ENCODE data around the gene SMAD6. TPM values are rescaled to one million over a fixed set of nuclear protein-coding genes. Genes with fewer than 3 reads are reported as not detected.
A peak's percentile ranks its signal among the peaks of the same experiment; 100 is the strongest.

SMAD6 gene
- total and polyA plus RNA-seq, 12 donors = 6.6 to 43.4 (median 19.7) TPM

DNA sequence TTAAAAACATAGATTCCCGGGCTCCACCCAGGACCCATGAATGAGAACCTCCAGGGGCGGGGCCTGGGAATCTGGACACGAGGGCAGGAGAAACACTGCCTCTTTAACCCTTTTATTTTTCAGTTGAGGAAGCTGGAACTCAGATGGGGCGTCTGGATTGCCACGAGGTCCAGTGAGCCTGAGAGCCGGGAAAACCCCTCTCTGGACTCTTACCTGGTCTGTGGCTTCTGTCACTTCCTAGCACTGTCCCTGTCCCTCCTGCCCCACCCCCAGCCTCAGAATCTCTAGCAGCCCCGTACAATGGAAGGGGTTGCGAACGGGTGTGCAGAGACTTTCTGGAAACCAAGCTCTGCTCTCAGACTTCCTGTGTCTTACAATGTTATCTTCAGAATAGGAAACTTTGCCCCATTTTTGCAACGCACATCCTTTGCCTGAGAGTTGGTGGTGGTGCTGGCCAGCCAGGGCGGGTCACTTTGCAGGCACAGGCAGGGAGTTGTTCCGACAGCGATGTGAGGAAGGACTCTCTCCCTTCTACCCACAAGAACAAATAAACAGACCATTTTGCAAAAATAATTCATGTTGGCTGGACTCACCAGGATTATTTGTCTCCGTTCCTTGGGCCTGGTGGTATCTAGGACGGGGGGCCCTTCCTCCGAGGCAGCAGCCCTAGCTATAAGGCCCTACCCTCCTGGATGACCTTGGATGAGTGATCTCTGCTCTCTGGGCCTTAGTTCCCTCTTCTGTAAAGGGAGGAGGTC is 59.1 kb downstream of the SMAD6 start:
- TF ChIP-seq, protein P1, sequence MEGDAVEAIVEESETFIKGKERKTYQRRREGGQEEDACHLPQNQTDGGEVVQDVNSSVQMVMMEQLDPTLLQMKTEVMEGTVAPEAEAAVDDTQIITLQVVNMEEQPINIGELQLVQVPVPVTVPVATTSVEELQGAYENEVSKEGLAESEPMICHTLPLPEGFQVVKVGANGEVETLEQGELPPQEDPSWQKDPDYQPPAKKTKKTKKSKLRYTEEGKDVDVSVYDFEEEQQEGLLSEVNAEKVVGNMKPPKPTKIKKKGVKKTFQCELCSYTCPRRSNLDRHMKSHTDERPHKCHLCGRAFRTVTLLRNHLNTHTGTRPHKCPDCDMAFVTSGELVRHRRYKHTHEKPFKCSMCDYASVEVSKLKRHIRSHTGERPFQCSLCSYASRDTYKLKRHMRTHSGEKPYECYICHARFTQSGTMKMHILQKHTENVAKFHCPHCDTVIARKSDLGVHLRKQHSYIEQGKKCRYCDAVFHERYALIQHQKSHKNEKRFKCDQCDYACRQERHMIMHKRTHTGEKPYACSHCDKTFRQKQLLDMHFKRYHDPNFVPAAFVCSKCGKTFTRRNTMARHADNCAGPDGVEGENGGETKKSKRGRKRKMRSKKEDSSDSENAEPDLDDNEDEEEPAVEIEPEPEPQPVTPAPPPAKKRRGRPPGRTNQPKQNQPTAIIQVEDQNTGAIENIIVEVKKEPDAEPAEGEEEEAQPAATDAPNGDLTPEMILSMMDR (IDR thresholded peaks at IDR 0.05) = no peak
- intact Hi-C loops (cut with DNase I) = loop anchor here in 2 of 10 donors (5.0 to 10.0 kb wide), 2 partner anchors 56 to 59 kb away; partner anchors contain the start of gene SMAD6 (in 2 of the 2)
- Histone ChIP-seq H3K36me3 (no peaks in the 10 kb centered on the region), H3K4me3 (no peak overlapping the region), H3K4me1 (peaks cover 44 to 99% (median 75%) of the 10 kb centered on the region in 9 donors), H3K27me3 (peaks cover 0 to 7% (median 0%) of the 10 kb centered on the region in 7 donors), H3K27ac (peak overlapping the region; percentile 41 to 96 (median 86)), H3K9me3 (no peaks in the 10 kb centered on the region)
- peak in 1 of 2 donors; percentile 49 for DNase-seq
- ATAC-seq = peak in 7 of 8 donors; percentile 13 to 52 (median 19)
- 47 to 53% methylated on average over 16 of the region's 16 CpGs for WGBS, 2 donors

DNA sequence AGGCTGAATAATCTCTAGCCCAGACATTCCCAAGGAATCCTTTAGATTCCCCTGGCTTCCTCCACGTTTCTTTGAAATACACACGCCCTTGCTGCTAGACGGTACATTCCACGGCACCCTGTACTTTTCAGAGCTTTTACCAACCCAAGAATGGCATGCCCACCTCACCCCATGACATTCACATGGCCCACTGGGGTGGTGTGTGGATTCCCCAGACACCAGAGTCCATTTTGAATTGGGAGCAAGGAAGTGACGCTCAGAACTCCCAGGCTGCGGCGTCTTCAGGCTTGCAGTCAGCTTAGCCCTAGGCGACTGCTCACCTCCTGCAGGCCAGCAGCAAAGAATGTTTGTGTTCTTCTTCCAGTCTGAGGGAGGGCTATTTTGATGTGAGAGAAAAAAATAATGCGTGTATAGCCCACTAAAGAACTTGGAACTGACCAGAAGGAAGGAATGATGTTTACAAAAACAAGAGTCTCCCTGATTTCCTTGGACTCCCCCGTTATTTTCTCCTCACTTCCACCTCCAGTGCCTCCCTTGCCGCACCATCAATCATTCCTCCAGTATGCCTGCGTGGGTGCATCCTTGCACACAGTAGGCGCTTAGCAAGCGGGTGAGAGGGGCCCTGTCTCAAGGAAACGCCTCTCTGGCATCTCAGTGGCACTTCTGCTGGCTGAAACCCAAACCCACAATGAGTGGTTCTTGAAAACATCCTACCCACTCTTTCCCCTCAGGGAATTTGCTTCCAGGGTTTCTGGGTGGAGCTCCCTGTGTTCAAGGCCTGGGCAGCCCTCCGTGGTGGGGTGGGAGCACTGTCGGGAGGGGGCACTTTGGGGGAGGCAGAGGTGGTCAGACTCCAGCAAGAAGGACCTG is 59.9 kb downstream of the SMAD6 start:
- peaks cover 0 to 7% (median 0%) of the 10 kb centered on the region in 7 donors for H3K27me3 ChIP-seq
- H3K4me1 ChIP-seq = peaks cover 47 to 99% (median 77%) of the 10 kb centered on the region in 9 donors
- H3K9me3 ChIP-seq = no peaks in the 10 kb centered on the region
- no peak overlapping the region for H3K4me3 ChIP-seq
- intact Hi-C loops (cut with DNase I) = loop anchor here in 2 of 10 donors (5.0 to 10.0 kb wide), 2 partner anchors 57 to 60 kb away; partner anchors contain the start of gene SMAD6 (in 2 of the 2)
- H3K27ac ChIP-seq = peak overlapping the region; percentile 6 to 96 (median 86)
- DNase-seq (no peak), ATAC-seq (no peak)
- H3K36me3 ChIP-seq = no peaks in the 10 kb centered on the region
- TF ChIP-seq, protein P1 (IDR thresholded peaks at IDR 0.05) = no peak
- WGBS, 2 donors = 73 to 82% methylated on average over 17 of the region's 17 CpGs

DNA sequence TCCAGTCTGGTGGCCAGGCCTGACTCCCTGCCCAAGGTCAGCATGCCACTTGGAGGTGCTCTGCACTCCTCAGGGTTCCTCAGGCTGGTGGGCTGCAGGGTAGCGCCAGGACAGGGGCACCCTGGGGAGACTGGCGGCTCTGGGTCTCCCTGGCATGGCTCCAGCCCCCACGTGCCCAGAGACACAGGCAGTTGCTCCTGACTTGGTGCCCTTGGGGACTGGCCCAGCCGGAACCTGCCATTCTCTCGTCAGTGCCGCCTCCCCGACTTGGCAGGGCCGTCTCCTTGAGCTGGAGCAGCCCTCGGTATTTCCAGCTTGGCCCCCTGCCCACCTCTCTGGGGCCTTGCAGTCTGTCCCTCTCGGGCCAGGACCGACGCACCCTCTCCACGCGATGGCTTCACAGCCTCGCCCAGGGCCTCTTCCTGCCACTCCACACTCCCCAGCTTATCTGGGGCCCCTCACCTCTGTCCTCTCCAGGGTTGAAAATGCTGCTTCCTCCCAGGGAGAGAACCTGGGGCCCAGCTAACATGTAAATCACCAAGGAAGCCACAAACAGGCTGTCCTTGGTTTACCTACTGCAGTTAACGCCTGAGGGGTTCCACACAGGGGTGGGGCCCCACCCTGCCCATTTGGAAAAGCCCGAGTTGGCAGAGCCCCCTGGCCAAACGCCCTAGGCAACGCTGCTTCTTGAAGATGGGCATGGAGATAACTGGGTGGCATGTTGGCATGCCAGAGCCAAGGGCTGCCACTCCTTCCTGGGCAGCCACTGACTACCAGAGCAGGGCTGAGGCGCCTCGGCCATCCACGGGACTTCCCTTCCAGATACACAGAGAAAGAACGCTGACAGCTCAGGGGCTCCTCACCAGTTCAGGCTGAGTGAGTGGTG is 61.4 kb downstream of the SMAD6 start:
- Histone ChIP-seq H3K9me3 (no peaks in the 10 kb centered on the region), H3K27ac (peak overlapping the region; percentile 75 to 96 (median 86)), H3K27me3 (peaks cover 0 to 7% (median 0%) of the 10 kb centered on the region in 7 donors), H3K36me3 (no peaks in the 10 kb centered on the region), H3K4me1 (peaks cover 39 to 89% (median 78%) of the 10 kb centered on the region in 9 donors), H3K4me3 (no peak overlapping the region)
- ATAC-seq = peak; percentile 79 to 94 (median 87)
- TF ChIP-seq, protein P1 (IDR thresholded peaks at IDR 0.05) = no peak
- intact Hi-C loops (cut with DNase I) = loop anchor here in 2 of 10 donors (5.0 to 10.0 kb wide), 2 partner anchors 59 to 61 kb away; partner anchors contain the start of gene SMAD6 (in 2 of the 2)
- DNase-seq = peak; percentile 90 to 93
- WGBS, 2 donors = 15 to 19% methylated on average over 23 of the region's 23 CpGs

All from heart right ventricle (tissue), 16 donors.